ENCODE results near the gene ARMC12.

Gene ARMC12

GRCh38 chr6:35731736-35732532, 4.9 kb upstream of the ARMC12 start:
- in situ Hi-C loops (cut with MboI; ENCODE audit: low sequenced_read_pairs), result loop anchor here (10.0 kb wide), 1 partner anchor 437 kb away; the partner anchor contains the start of gene DEF6

- in situ Hi-C loops (cut with MboI; ENCODE audit: low sequenced_read_pairs), result loop anchor here (10.0 kb wide), 1 partner anchor 439 kb away; the partner anchor contains the start of gene DEF6
Measured at GRCh38 chr6:35733633-35734032, 3.2 kb upstream of the ARMC12 start.

- in situ Hi-C loops (cut with MboI; ENCODE audit: low sequenced_read_pairs), result loop anchor here (10.0 kb wide), 1 partner anchor 440 kb away; the partner anchor contains the start of gene DEF6
Measured at GRCh38 chr6:35734319-35734718, 2.5 kb upstream of the ARMC12 start.

GRCh38 chr6:35735452-35735851, 1.4 kb upstream of the ARMC12 start:
- in situ Hi-C loops (cut with MboI; ENCODE audit: low sequenced_read_pairs), result loop anchor here (5.0 to 10.0 kb wide), 2 partner anchors 153 to 441 kb away; partner anchors contain the start of gene DEF6

DNA sequence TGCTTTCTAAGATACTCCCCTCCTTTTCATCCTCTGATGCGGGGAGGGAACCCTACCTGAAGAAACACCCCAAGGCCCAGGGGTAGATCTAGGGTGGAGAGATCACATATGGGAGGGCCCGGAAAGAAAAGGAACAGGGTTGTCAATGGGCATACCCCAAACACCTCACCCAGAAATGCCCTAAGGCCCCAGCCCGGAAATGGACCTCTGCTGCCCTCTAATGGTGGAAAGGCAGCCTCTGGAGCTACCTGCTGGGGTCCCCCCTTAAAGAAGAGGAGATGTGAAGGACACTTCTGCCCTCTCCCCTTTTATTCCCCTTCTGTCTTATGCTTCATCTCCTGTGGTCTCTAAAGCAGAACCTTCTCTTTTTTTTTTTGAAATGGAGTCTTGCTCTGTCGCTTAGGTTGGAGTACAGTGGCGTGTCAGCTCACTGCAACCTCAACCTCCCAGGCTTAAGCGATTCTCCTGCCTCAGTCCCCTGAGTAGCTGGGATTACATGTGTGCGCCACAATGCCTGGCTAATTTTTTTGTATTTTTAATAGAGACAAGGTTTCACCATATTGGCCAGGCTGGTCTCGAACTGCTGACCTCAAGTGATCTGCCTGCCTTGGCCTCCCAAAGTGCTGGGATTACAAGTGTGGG, 458 bp upstream of the ARMC12 start:
- in situ Hi-C loops (cut with MboI; ENCODE audit: low sequenced_read_pairs), result loop anchor here (5.0 to 10.0 kb wide), 2 partner anchors 154 to 442 kb away; partner anchors contain the start of gene DEF6

DNA sequence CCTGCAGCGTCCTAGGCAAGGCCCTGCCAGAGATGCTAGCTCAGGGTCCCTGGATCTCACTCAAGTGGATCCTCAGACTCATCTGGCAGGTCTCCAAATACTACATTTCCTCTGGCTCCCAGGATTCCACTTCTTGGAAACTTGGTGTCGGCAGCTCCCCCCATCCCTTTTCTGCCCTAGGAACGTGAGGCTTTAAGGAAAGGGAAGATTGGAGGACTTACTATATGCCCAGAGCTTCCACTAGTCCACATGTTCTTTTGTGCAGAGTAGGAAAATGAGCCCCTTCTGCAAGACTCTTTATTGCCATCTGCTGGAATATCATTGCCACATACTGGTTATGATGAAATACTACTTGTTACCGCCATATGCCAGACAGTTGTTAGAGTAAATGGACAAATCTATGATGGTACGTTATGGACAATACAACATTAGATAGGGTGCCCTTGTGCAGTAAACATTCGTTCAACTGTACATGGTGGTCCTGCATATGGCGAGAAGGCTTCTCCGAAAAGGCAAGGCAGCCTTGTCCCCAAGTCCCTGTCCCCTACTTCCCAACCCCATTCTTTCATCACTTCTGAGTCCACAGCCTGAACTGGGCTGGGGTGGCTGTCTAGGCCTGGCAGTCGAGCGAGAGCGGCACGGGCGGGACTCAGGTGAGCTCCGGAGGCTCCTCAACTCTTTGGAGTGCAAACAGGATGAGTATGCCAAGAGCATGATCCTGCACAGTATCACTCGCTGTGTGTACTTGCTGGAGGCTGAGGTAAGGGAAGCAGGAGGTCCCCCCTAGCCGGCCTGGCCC, 780 bp downstream of the ARMC12 start:
- in situ Hi-C loops (cut with MboI; ENCODE audit: low sequenced_read_pairs), result loop anchor here (5.0 to 10.0 kb wide), 2 partner anchors 155 to 443 kb away; partner anchors contain the start of gene DEF6

DNA sequence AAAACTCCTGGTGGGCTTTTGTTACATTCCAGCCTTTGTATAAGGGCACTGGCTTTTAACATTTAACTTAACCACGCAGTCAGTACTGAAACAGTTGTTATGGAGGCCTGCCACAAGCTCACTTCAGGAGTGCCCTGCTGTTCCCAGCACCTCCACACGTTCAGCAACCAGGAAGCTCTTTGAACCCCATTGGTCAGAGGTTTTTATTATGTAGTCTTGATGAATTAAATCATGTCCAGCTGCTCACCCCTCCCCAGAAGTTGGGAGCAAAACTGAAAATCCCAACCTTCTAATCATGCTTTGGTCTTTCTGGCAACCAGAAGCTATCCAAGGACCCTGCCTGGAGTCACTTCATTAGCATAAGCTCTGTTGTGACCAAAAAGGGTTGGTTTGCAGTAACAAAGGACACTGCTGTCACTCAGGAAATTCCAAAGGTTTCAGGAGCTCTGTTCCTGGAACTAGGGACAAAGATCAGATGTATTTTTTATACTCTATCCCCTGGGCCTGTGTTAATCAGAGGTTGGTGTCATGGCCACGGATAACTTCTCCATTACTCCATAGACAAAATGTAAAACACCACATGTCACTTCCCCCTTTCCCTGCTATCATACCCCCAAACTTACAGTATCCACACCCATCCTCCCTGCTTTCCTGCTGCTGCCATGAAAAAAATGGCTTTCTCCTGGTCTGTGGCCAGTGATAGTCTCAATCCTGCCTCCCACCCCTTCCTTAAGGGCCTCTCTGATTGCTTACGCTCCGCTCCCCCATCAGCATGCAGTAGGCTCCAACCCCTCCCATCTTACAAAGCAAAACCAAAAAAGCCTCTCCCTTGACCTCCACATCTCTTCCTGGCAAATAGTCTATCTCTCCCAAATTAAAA, 3.1 kb downstream of the ARMC12 start:
- in situ Hi-C loops (cut with MboI; ENCODE audit: low sequenced_read_pairs), result loop anchor here (5.0 to 10.0 kb wide), 2 partner anchors 158 to 445 kb away; partner anchors contain the start of gene DEF6

DNA sequence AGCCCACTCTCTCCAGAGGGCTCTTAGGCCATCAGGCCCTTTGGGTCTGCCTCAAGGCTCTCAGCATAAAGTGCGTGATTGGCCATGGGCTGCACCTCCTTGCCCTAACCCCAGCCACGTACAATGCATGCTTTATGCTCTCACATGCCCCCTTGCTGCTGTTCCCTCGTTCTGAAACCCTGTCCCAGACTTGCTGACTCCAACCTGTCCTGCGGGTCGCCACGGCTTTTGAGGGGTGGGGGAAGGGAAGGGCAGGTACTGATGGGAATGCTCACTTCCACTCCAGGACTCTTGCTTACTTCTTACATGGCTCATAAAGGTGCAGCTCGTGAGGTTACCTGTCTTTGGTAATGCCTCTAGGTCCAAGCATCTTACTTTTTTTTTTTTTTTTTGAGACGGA, 6.0 kb downstream of the ARMC12 start:
- in situ Hi-C loops (cut with MboI; ENCODE audit: low sequenced_read_pairs), result no loop called here

DNA sequence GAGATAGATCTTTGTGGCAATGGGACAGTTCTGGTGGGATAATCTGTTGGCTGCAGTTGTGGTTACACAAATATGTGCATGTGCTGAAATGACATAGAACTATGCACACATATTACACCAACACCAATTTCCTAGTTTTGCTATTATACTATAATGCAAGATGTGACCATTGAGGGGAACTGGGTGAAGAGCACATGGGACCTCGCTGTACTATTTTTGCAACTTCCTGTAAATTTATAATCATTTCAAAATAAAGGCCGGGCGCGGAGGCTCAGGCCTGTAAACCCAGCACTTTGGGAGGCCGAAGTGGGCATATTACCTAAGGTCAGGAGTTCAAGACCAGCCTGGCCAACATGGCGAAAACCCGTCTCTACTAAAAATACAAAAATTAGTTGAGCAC, 8.7 kb downstream of the ARMC12 start:
- in situ Hi-C loops (cut with MboI; ENCODE audit: low sequenced_read_pairs), result no loop called here

DNA sequence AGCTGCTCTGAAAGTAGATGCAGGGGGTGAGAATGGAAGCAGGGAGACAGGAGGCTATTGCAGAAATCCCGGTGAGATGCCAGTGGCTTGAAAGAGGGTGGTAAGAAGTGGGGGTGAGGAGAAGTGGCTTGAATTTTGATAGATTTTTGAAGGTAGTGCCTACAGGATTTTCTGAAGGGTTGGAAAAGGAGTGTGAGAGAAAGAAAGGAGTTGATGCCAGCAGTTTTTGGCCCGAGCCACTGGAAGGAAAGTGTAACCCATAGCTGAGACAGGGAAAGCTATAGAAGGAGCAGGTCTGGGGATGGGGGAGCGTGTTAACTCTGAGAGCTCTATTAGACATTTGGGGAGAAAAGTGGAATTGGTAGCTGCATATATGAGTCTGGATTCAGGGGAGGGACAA, 9.7 kb downstream of the ARMC12 start:
- in situ Hi-C loops (cut with MboI; ENCODE audit: low sequenced_read_pairs), result no loop called here

- in situ Hi-C loops (cut with MboI; ENCODE audit: low sequenced_read_pairs), result no loop called here
Measured at GRCh38 chr6:35747877-35748276, 11.0 kb downstream of the ARMC12 start.

GRCh38 chr6:35750557-35750956, 13.7 kb downstream of the ARMC12 start:
- in situ Hi-C loops (cut with MboI; ENCODE audit: low sequenced_read_pairs), result no loop called here

DNA sequence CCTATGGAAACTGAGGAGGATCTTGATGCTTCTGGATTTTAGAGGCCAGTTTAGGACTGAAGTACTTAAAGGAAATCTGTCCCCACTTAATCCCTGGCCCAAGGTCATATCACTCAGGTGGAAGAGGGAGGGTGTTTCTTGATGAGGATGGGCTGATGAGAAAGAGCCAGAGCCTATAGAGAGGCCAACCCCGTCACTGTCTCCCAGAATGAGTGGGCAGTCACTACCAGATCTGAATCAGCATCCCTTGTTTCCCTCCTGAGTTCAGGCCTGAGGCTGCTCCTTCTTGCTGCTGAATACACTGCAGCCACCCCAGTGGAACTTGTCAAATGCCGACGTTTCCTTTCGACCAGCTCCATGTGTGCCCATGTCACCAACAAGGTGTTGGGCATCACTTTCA, 14.8 kb downstream of the ARMC12 start:
- in situ Hi-C loops (cut with MboI; ENCODE audit: low sequenced_read_pairs), result no loop called here

- in situ Hi-C loops (cut with MboI; ENCODE audit: low sequenced_read_pairs), result no loop called here
Measured at GRCh38 chr6:35752330-35752729, 15.5 kb downstream of the ARMC12 start.

GRCh38 chr6:35754452-35755277, 17.8 kb downstream of the ARMC12 start:
- in situ Hi-C loops (cut with MboI; ENCODE audit: low sequenced_read_pairs), result no loop called here

DNA sequence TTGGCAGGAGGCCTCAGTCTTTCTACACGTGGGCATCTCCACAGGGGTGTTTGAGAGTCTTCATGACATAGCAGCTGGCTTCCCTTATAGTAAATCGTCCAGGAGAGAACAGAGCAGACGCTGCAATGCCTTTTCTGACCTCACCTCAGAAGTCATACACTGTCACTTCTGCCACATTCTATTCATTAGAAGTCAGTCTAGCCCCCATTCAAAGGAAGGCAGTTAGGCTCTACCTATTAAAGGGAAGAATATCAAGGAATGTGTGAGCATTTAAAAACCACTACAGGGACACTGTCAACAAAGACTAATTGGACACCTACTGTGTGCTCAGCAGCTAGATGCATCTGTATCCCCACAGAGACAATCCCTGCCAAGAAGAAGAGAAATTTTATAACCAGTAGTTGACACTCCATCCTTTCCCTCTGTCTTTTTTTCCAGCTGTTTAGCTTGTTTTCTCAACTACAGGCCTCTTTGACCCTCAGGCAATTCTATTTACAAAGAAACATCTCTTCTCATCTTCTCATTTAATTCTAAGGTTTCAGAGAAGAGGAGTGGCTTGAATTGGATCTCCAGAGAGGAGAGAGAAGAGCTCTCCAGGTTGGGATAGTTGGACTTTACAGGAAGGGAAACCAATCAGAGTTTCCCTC, 18.6 kb downstream of the ARMC12 start:
- in situ Hi-C loops (cut with MboI; ENCODE audit: low sequenced_read_pairs), result no loop called here

- in situ Hi-C loops (cut with MboI; ENCODE audit: low sequenced_read_pairs), result no loop called here
Measured at GRCh38 chr6:35757456-35758123, 20.8 kb downstream of the ARMC12 start.

- in situ Hi-C loops (cut with MboI; ENCODE audit: low sequenced_read_pairs), result no loop called here
Measured at GRCh38 chr6:35759426-35759825, 22.6 kb downstream of the ARMC12 start.
